Measurements from ENCODE around the gene NPTN. TPM values are rescaled to one million over a fixed set of nuclear protein-coding genes. Genes with fewer than 3 reads are reported as not detected.

Gene NPTN
- total RNA-seq (100 to 1,000 TPM; 100 to 197 (median 132) TPM), polyA plus RNA-seq (100 to 1,000 TPM in 1 of 3 donors, 10 to 100 TPM in 2; 26.5 to 169 (median 28.7) TPM)
- long read RNA-seq, donor 1, transcript NPTN-202 (8 exons, 2,817 nt), result major isoform, 36 of 37 reads
- long read RNA-seq, donor 1, partial matches to known transcripts, result 0 of 37 reads
- long read RNA-seq, donor 1, other reads (novel, unspliced or antisense), result 0 of 37 reads
- long read RNA-seq, donor 2, transcript NPTN-202 (8 exons, 2,817 nt), result major isoform, 25 of 37 reads
- long read RNA-seq, donor 2, partial matches to known transcripts, result 10 of 37 reads
- long read RNA-seq, donor 2, other reads (novel, unspliced or antisense), result 0 of 37 reads
- long read RNA-seq, donor 3, transcript NPTN-202 (8 exons, 2,817 nt), result major isoform, 29 of 41 reads
- long read RNA-seq, donor 3, partial matches to known transcripts, result 6 of 41 reads
- long read RNA-seq, donor 3, other reads (novel, unspliced or antisense), result 6 of 41 reads
- long read RNA-seq, donor 4, partial matches to known transcripts, result 0 of 1 reads
- long read RNA-seq, donor 4, other reads (novel, unspliced or antisense), result 1 of 1 reads
- long read RNA-seq, donor 5, transcript NPTN-201 (9 exons, 2,444 nt), result minor isoform, 6 of 230 reads
- long read RNA-seq, donor 5, transcript NPTN-202 (8 exons, 2,817 nt), result major isoform, 202 of 230 reads
- long read RNA-seq, donor 5, partial matches to known transcripts, result 6 of 230 reads
- long read RNA-seq, donor 5, other reads (novel, unspliced or antisense), result 13 of 230 reads
- long read RNA-seq, donor 6, transcript NPTN-202 (8 exons, 2,817 nt), result major isoform, 5 of 12 reads
- long read RNA-seq, donor 6, partial matches to known transcripts, result 2 of 12 reads
- long read RNA-seq, donor 6, other reads (novel, unspliced or antisense), result 5 of 12 reads
- long read RNA-seq, donor 7, transcript NPTN-202 (8 exons, 2,817 nt), result major isoform, 8 of 10 reads
- long read RNA-seq, donor 7, partial matches to known transcripts, result 0 of 10 reads
- long read RNA-seq, donor 7, other reads (novel, unspliced or antisense), result 0 of 10 reads
- long read RNA-seq, donor 8, transcript NPTN-202 (8 exons, 2,817 nt), result major isoform, 56 of 76 reads
- long read RNA-seq, donor 8, partial matches to known transcripts, result 5 of 76 reads
- long read RNA-seq, donor 8, other reads (novel, unspliced or antisense), result 11 of 76 reads
- long read RNA-seq, donor 9, transcript NPTN-202 (8 exons, 2,817 nt), result major isoform, 25 of 46 reads
- long read RNA-seq, donor 9, partial matches to known transcripts, result 6 of 46 reads
- long read RNA-seq, donor 9, other reads (novel, unspliced or antisense), result 10 of 46 reads
- long read RNA-seq, donor 10, transcript NPTN-202 (8 exons, 2,817 nt), result major isoform, 22 of 33 reads
- long read RNA-seq, donor 10, partial matches to known transcripts, result 0 of 33 reads
- long read RNA-seq, donor 10, other reads (novel, unspliced or antisense), result 9 of 33 reads

GRCh38 chr15:73633111-73633990 lies at the start of gene NPTN:
NPTN (minus strand) TSS chr15:73633389; CDS start chr15:73633215, 174 bp downstream.
- intact Hi-C loops (cut with DNase I), result loop anchor here in 1 of 2 donors (5.0 to 10.0 kb wide), 2 partner anchors 71 kb away; no protein-coding TSS in a partner anchor
- DNase-seq, result peak; percentile 98 to 99 (median 99)
- TF ChIP-seq CTCF (IDR thresholded peaks at IDR 0.05) (no peak), POLR2A (IDR thresholded peaks at IDR 0.05) (peak; percentile 11 to 86)
- Histone ChIP-seq H3K27ac (peak within 1 kb of the TSS in 4 of 5 donors; percentile 85 to 92 (median 91)), H3K4me1 (replicated peaks in 1 of 2) (peaks cover 37 to 45% of the 10 kb centered on the region in 2 donors), H3K9me3 (replicated peaks in 1 of 3) (no peaks in the 10 kb centered on the region), H3K27me3 (no peaks in the 10 kb centered on the region), H3K4me3 (peak within 1 kb of the TSS; percentile 37 to 99 (median 62)), H3K36me3 (replicated peaks in 1 of 2) (no peaks in the 10 kb centered on the region)
- 2 to 9% (median 5%) methylated on average over 7 to 61 of the region's 62 CpGs for WGBS, 4 donors

GRCh38 chr15:73682600-73683090 lies 49.5 kb upstream of the NPTN start:
- 76 to 86% (median 80%) methylated on average over 12 to 14 of the region's 14 CpGs for WGBS, 4 donors
- H3K4me3 ChIP-seq, result no peak overlapping the region
- no peaks in the 10 kb centered on the region for H3K9me3 ChIP-seq (replicated peaks in 1 of 3)
- peaks cover 33 to 39% of the 10 kb centered on the region in 2 donors for H3K4me1 ChIP-seq (replicated peaks in 1 of 2)
- no peaks in the 10 kb centered on the region for H3K36me3 ChIP-seq (replicated peaks in 1 of 2)
- intact Hi-C loops (cut with DNase I), result no loop called here
- H3K27ac ChIP-seq, result peak overlapping the region in 3 of 5 donors; percentile 84 to 96 (median 94)
- DNase-seq, result peak in 1 of 7 donors; percentile 58
- TF ChIP-seq CTCF (IDR thresholded peaks at IDR 0.05) (no peak), POLR2A (IDR thresholded peaks at IDR 0.05) (no peak)
- no peaks in the 10 kb centered on the region for H3K27me3 ChIP-seq

- H3K9me3 ChIP-seq (replicated peaks in 1 of 3), result no peaks in the 10 kb centered on the region
- peak overlapping the region in 3 of 5 donors; percentile 84 to 96 (median 94) for H3K27ac ChIP-seq
- H3K27me3 ChIP-seq, result no peaks in the 10 kb centered on the region
- WGBS, 4 donors, result 48 to 62% (median 57%) methylated on average over 3 of the region's 3 CpGs
- no peak overlapping the region for H3K4me3 ChIP-seq
- no peaks in the 10 kb centered on the region for H3K36me3 ChIP-seq (replicated peaks in 1 of 2)
- peak in 4 of 7 donors; percentile 55 to 70 (median 64) for DNase-seq
- intact Hi-C loops (cut with DNase I), result no loop called here
- no peak for TF ChIP-seq POLR2A (IDR thresholded peaks at IDR 0.05)
- TF ChIP-seq CTCF (IDR thresholded peaks at IDR 0.05), result no peak
- peaks cover 26 to 36% of the 10 kb centered on the region in 2 donors for H3K4me1 ChIP-seq (replicated peaks in 1 of 2)
Observed at GRCh38 chr15:73681856-73682599, 48.8 kb upstream of the NPTN start.

All from adrenal gland (tissue), 19 donors.